Measurements from ENCODE around the gene CASZ1. TPM values are rescaled to one million over a fixed set of nuclear protein-coding genes. Genes with fewer than 3 reads are reported as not detected.
A peak's percentile ranks its signal among the peaks of the same experiment; 100 is the strongest.

Gene CASZ1
- polyA plus RNA-seq, 1 experiment = 0.06 TPM

GRCh38 chr1:10613340-10613739, 183.1 kb downstream of the CASZ1 start:
- CTCF ChIA-PET = no interaction called here
- no peak for TF ChIP-seq CTCF (IDR thresholded peaks at IDR 0.05; ENCODE audit: low read depth, low read length)
- Histone ChIP-seq H3K27ac (ENCODE audit: low read depth, low read length) (no peak overlapping the region), H3K27me3 (ENCODE audit: control insufficient read depth, insufficient read depth, low read length) (no peaks in the 10 kb centered on the region), H3K4me3 (ENCODE audit: low read depth, low read length) (no peak overlapping the region), H3K9me3 (ENCODE audit: control insufficient read depth, insufficient read depth, low read length) (no peaks in the 10 kb centered on the region)
- POLR2A ChIA-PET = no interaction called here
- DNase-seq (ENCODE audit: low read depth, low spot score) = no peak

GRCh38 chr1:10612436-10613160, 183.8 kb downstream of the CASZ1 start:
- no peak for DNase-seq (ENCODE audit: low read depth, low spot score)
- H3K27ac ChIP-seq (ENCODE audit: low read depth, low read length) = no peak overlapping the region
- H3K27me3 ChIP-seq (ENCODE audit: control insufficient read depth, insufficient read depth, low read length) = no peaks in the 10 kb centered on the region
- no peak overlapping the region for H3K4me3 ChIP-seq (ENCODE audit: low read depth, low read length)
- no peaks in the 10 kb centered on the region; the same call in 1 of the 2 replicates for H3K9me3 ChIP-seq (ENCODE audit: control insufficient read depth, insufficient read depth, low read length)
- TF ChIP-seq CTCF (IDR thresholded peaks at IDR 0.05; ENCODE audit: low read depth, low read length) = no peak
- ChIA-PET CTCF (no interaction called here), POLR2A (no interaction called here)

GRCh38 chr1:10610901-10611600, 185.4 kb downstream of the CASZ1 start:
- CTCF ChIA-PET = no interaction called here
- Histone ChIP-seq H3K27ac (ENCODE audit: low read depth, low read length) (no peak overlapping the region), H3K27me3 (ENCODE audit: control insufficient read depth, insufficient read depth, low read length) (no peaks in the 10 kb centered on the region), H3K9me3 (ENCODE audit: control insufficient read depth, insufficient read depth, low read length) (no peaks in the 10 kb centered on the region; the same call in 1 of the 2 replicates), H3K4me3 (ENCODE audit: low read depth, low read length) (no peak overlapping the region)
- no peak for TF ChIP-seq CTCF (IDR thresholded peaks at IDR 0.05; ENCODE audit: low read depth, low read length)
- no peak for DNase-seq (ENCODE audit: low read depth, low spot score)
- POLR2A ChIA-PET = no interaction called here

- no peak overlapping the region for H3K27ac ChIP-seq (ENCODE audit: low read depth, low read length)
- H3K4me3 ChIP-seq (ENCODE audit: low read depth, low read length) = no peak overlapping the region
- TF ChIP-seq CTCF (IDR thresholded peaks at IDR 0.05; ENCODE audit: low read depth, low read length) = no peak
- no peak for DNase-seq (ENCODE audit: low read depth, low spot score)
- no peaks in the 10 kb centered on the region; the same call in 1 of the 2 replicates for H3K9me3 ChIP-seq (ENCODE audit: control insufficient read depth, insufficient read depth, low read length)
- POLR2A ChIA-PET = no interaction called here
- no peaks in the 10 kb centered on the region for H3K27me3 ChIP-seq (ENCODE audit: control insufficient read depth, insufficient read depth, low read length)
- CTCF ChIA-PET = no interaction called here
Measured at GRCh38 chr1:10608690-10609089, 187.8 kb downstream of the CASZ1 start.

- Histone ChIP-seq H3K4me3 (ENCODE audit: low read depth, low read length) (no peak overlapping the region), H3K9me3 (ENCODE audit: control insufficient read depth, insufficient read depth, low read length) (no peaks in the 10 kb centered on the region; the same call in 1 of the 2 replicates), H3K27me3 (ENCODE audit: control insufficient read depth, insufficient read depth, low read length) (no peaks in the 10 kb centered on the region), H3K27ac (ENCODE audit: low read depth, low read length) (no peak overlapping the region)
- ChIA-PET POLR2A (interaction anchor here (1.1 kb wide), 1 partner anchor 56 kb away, joined by 3 read pairs; no protein-coding TSS in a partner anchor), CTCF (no interaction called here)
- peak; percentile 70 for DNase-seq (ENCODE audit: low read depth, low spot score)
- no peak for TF ChIP-seq CTCF (IDR thresholded peaks at IDR 0.05; ENCODE audit: low read depth, low read length)
Measured at GRCh38 chr1:10607228-10607627, 189.2 kb downstream of the CASZ1 start.
